ENCODE results near the gene CATSPERD.
"Not testable (repeated sequence)": the region's sequence is repeated elsewhere in the genome, so short reads cannot be mapped to it uniquely, and the experiment has no call there.

Gene CATSPERD

GRCh38 chr19:5698635-5699422 is 21.6 kb upstream of the CATSPERD start:
- Mint-ChIP-seq H3K4me3 (no peak overlapping the region), H3K9me3 (no peaks in the 10 kb centered on the region), H3K27me3 (no peaks in the 10 kb centered on the region), H3K4me1 (peaks cover 7% of the 10 kb centered on the region), H3K27ac (no peak overlapping the region), H3K36me3 (peaks cover 24% of the 10 kb centered on the region)
- ATAC-seq (ENCODE audit: low read depth) (peak; percentile 78), DNase-seq (ENCODE audit: low spot score in 2 of 2) (no peak)

- ATAC-seq (ENCODE audit: low read depth) (no peak), DNase-seq (ENCODE audit: low spot score in 2 of 2) (no peak)
- Mint-ChIP-seq H3K27me3 (no peaks in the 10 kb centered on the region), H3K27ac (no peak overlapping the region), H3K9me3 (no peaks in the 10 kb centered on the region), H3K36me3 (peaks cover 17% of the 10 kb centered on the region), H3K4me1 (peaks cover 7% of the 10 kb centered on the region), H3K4me3 (no peak overlapping the region)
Observed at GRCh38 chr19:5700455-5701092, 19.9 kb upstream of the CATSPERD start.

- H3K27me3 Mint-ChIP-seq; H3K4me1 Mint-ChIP-seq; H3K27ac Mint-ChIP-seq; H3K4me3 Mint-ChIP-seq; H3K9me3 Mint-ChIP-seq; ATAC-seq (ENCODE audit: low read depth); DNase-seq (ENCODE audit: low spot score in 2 of 2): not testable (repeated sequence)
- peaks cover 16% of the 10 kb centered on the region for H3K36me3 Mint-ChIP-seq
Observed at GRCh38 chr19:5702053-5702410, 18.4 kb upstream of the CATSPERD start.

- Mint-ChIP-seq H3K27me3 (no peaks in the 10 kb centered on the region), H3K4me3 (no peak overlapping the region), H3K4me1 (peaks cover under 1% of the 10 kb centered on the region), H3K27ac (no peak overlapping the region), H3K9me3 (no peaks in the 10 kb centered on the region), H3K36me3 (peaks cover 13% of the 10 kb centered on the region)
- DNase-seq (ENCODE audit: low spot score in 2 of 2), result no peak
- no peak for ATAC-seq (ENCODE audit: low read depth)
Observed at GRCh38 chr19:5703819-5704818, 16.3 kb upstream of the CATSPERD start.

- Mint-ChIP-seq H3K27me3 (no peaks in the 10 kb centered on the region), H3K36me3 (peaks cover 12% of the 10 kb centered on the region), H3K4me1 (no peaks in the 10 kb centered on the region), H3K27ac (no peak overlapping the region), H3K9me3 (no peaks in the 10 kb centered on the region), H3K4me3 (no peak overlapping the region)
- ATAC-seq (ENCODE audit: low read depth), result no peak
- DNase-seq (ENCODE audit: low spot score in 2 of 2), result no peak
Observed at GRCh38 chr19:5705552-5705951, 14.9 kb upstream of the CATSPERD start.

- DNase-seq (ENCODE audit: low spot score in 2 of 2) (no peak), ATAC-seq (ENCODE audit: low read depth) (no peak)
- Mint-ChIP-seq H3K27me3 (no peaks in the 10 kb centered on the region), H3K4me1 (no peaks in the 10 kb centered on the region), H3K4me3 (no peak overlapping the region), H3K9me3 (no peaks in the 10 kb centered on the region), H3K27ac (no peak overlapping the region), H3K36me3 (peaks cover 7% of the 10 kb centered on the region)
Observed at GRCh38 chr19:5706876-5707573, 13.4 kb upstream of the CATSPERD start.

- DNase-seq (ENCODE audit: low spot score in 2 of 2) (no peak), ATAC-seq (ENCODE audit: low read depth) (no peak)
- Mint-ChIP-seq H3K9me3 (no peaks in the 10 kb centered on the region), H3K4me1 (no peaks in the 10 kb centered on the region), H3K36me3 (peaks cover 11% of the 10 kb centered on the region), H3K27ac (no peak overlapping the region), H3K4me3 (no peak overlapping the region), H3K27me3 (no peaks in the 10 kb centered on the region)
Observed at GRCh38 chr19:5707576-5708575, 12.6 kb upstream of the CATSPERD start.

- Mint-ChIP-seq H3K4me3 (no peak overlapping the region), H3K9me3 (no peaks in the 10 kb centered on the region), H3K27me3 (no peaks in the 10 kb centered on the region), H3K27ac (no peak overlapping the region), H3K36me3 (peaks cover 16% of the 10 kb centered on the region), H3K4me1 (peaks cover 2% of the 10 kb centered on the region)
- no peak for ATAC-seq (ENCODE audit: low read depth)
- DNase-seq (ENCODE audit: low spot score in 2 of 2), result no peak
Observed at GRCh38 chr19:5711025-5711424, 9.4 kb upstream of the CATSPERD start.

GRCh38 chr19:5711713-5712161 is 8.7 kb upstream of the CATSPERD start:
- H3K36me3 Mint-ChIP-seq, result peaks cover 16% of the 10 kb centered on the region
- H3K9me3 Mint-ChIP-seq, result no peaks in the 10 kb centered on the region
- no peak overlapping the region for H3K4me3 Mint-ChIP-seq
- H3K27ac Mint-ChIP-seq, result no peak overlapping the region
- no peak for DNase-seq (ENCODE audit: low spot score in 2 of 2)
- no peaks in the 10 kb centered on the region for H3K27me3 Mint-ChIP-seq
- no peak for ATAC-seq (ENCODE audit: low read depth)
- peaks cover 2% of the 10 kb centered on the region for H3K4me1 Mint-ChIP-seq

- DNase-seq (ENCODE audit: low spot score in 2 of 2) (no peak), ATAC-seq (ENCODE audit: low read depth) (no peak)
- H3K4me3 Mint-ChIP-seq, result no peak overlapping the region
- H3K27me3 Mint-ChIP-seq, result no peaks in the 10 kb centered on the region
- peaks cover 17% of the 10 kb centered on the region for H3K36me3 Mint-ChIP-seq
- no peaks in the 10 kb centered on the region for H3K9me3 Mint-ChIP-seq
- H3K27ac Mint-ChIP-seq, result no peak overlapping the region
- peaks cover 6% of the 10 kb centered on the region for H3K4me1 Mint-ChIP-seq
Observed at GRCh38 chr19:5713228-5713627, 7.2 kb upstream of the CATSPERD start.

- Mint-ChIP-seq H3K9me3 (no peaks in the 10 kb centered on the region), H3K27ac (no peak overlapping the region), H3K4me1 (peaks cover 14% of the 10 kb centered on the region), H3K27me3 (no peaks in the 10 kb centered on the region), H3K4me3 (no peak overlapping the region), H3K36me3 (peaks cover 17% of the 10 kb centered on the region)
- DNase-seq (ENCODE audit: low spot score in 2 of 2) (no peak), ATAC-seq (ENCODE audit: low read depth) (no peak)
Observed at GRCh38 chr19:5714816-5715215, 5.6 kb upstream of the CATSPERD start.

- H3K9me3 Mint-ChIP-seq, result no peaks in the 10 kb centered on the region
- H3K36me3 Mint-ChIP-seq, result peaks cover 13% of the 10 kb centered on the region
- DNase-seq (ENCODE audit: low spot score in 2 of 2) (no peak), ATAC-seq (ENCODE audit: low read depth) (no peak)
- H3K27me3 Mint-ChIP-seq, result no peaks in the 10 kb centered on the region
- H3K27ac Mint-ChIP-seq, result peak overlapping the region; percentile 69
- H3K4me1 Mint-ChIP-seq, result peaks cover 14% of the 10 kb centered on the region
- H3K4me3 Mint-ChIP-seq, result peak overlapping the region; percentile 14
Observed at GRCh38 chr19:5717215-5717935, 3.1 kb upstream of the CATSPERD start.
